Activated naive CD8-positive, alpha-beta T cell treated with anti-CD3 and anti-CD28 coated beads, Interleukin-2, amount 50 U/mL, for 16 hours (primary cell): ENCODE results near the gene FSTL4.

ENCODE experiments used
- DNase-seq: peaks from one replicate; pipeline ENCODE4 v3.0.0-alpha.2; 2020; ENCODE audit warnings: low read depth, low spot score

Gene FSTL4

GRCh38 chr5:133242221-133242835 lies 370.0 kb downstream of the FSTL4 start:
- no peak for DNase-seq

GRCh38 chr5:133241179-133242092 lies 370.9 kb downstream of the FSTL4 start:
- DNase-seq = no peak

GRCh38 chr5:133240425-133241091 lies 371.8 kb downstream of the FSTL4 start:
- no peak for DNase-seq

GRCh38 chr5:133238426-133239205 lies 373.7 kb downstream of the FSTL4 start:
- DNase-seq = no peak

- no peak for DNase-seq
Observed at GRCh38 chr5:133236976-133237375, 375.4 kb downstream of the FSTL4 start.

GRCh38 chr5:133236541-133236951 lies 375.8 kb downstream of the FSTL4 start:
- no peak for DNase-seq

DNA sequence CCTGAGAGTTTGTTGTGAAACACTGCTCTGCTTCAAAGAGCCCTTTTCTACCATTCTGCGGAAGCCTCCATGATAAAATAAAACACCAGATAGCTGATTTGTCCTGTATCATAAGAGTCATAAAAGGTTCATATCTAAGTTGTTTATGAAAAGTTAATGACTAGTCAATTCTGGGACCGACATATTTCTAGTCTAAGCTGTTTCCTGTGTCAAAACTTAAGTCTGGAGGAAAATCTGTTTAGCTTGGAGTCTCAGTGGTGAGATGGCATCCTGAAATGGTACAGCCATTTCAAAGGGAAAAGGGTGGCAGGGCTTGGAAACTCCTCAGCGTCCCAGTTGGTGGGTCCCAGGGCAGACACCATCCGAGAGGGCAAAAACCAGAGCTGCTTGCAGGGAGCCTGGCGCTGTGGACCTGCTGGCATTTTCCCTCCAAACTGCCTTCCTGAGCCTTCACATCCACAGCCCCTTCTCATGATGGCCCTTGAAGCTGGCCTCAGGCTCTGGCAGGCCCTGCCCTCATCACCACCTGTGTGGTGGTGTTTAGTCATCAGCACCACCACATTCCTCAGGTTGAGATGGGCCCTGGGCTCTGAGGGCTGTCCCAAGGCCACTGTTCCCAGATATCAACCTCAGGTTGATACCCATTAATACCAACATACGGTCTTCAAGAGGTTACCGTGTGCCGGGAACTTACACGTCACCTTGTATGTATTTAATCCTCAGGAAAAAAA lies 376.5 kb downstream of the FSTL4 start:
- DNase-seq = no peak

DNA sequence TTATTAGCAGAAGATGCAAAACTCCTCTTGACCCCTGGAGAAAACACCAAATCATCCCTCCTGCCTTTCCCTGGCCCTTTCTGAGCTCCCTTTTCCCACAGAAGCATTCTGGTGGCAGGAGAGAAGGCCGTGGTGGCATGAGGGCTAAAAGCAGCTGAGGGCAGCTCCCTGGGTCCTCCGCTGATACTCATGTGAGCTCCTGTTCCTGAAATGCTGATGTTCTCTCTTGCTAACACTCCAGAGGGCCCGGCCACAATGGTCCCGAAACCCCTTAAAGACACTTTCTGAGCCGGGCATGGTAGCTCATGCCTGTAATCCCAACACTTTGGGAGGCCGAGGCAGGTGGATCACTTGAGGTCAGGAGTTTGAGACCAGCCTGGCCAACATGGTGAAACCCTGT lies 377.4 kb downstream of the FSTL4 start:
- DNase-seq = no peak

DNA sequence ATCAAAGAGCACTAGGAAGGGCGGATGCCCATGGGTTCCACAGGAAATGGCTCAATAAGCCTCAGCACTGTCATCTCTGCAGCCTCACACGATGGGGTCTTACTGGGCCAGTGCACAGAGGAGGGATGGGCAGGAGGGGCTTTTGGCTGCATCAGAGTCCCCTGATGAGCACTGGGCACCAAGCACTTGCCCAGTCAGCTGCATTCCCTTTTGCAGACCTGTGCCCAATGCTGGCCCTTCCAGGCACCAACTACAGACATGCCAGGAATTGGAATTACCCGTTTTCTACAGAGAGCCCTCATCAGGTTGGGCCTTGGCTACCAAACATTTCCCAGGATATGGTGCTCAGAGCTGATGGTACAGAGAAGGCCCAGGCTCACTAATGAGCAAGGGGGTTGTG lies 378.1 kb downstream of the FSTL4 start:
- DNase-seq = no peak

GRCh38 chr5:133233616-133234015 lies 378.7 kb downstream of the FSTL4 start:
- no peak for DNase-seq

DNA sequence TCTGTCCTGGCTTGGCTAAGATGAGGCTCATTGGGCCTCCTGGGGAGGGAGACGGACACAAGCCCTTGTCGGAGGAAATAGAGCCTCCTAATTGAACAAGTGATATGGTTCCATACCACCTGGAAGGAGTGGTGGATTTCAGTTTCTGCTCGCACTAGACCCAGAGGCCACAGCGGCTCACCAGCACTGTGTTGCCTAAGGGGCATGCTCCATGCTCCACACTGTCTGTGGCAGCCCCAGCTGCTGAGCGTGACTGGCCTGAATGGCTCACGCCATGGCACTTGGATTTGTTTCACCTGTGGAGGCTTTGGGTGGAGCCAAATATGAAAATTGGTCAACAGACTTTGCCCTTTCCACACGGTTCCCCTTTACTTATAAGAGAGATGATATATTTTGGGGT lies 379.4 kb downstream of the FSTL4 start:
- DNase-seq = no peak

GRCh38 chr5:133232435-133232834 lies 379.9 kb downstream of the FSTL4 start:
- DNase-seq = no peak

DNA sequence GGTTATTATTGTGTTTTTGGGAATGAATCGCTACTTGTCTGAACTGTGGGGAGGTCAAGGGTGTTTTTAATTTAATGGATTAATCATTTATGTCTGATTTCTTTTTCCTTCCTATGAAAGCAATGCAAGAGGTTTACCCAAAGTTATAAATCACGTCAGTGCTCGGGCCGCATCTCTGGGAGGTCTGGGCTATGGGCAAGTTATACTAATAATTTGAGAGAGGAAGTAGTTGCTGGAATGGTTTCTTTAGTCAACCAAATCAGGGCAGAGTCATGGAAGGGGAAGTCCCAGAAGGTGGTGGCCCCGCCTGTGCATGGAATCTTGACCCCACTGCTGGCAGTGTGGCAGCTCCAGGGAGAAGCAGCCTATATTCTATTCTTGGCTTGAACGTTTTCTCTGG lies 380.3 kb downstream of the FSTL4 start:
- DNase-seq = no peak

DNA sequence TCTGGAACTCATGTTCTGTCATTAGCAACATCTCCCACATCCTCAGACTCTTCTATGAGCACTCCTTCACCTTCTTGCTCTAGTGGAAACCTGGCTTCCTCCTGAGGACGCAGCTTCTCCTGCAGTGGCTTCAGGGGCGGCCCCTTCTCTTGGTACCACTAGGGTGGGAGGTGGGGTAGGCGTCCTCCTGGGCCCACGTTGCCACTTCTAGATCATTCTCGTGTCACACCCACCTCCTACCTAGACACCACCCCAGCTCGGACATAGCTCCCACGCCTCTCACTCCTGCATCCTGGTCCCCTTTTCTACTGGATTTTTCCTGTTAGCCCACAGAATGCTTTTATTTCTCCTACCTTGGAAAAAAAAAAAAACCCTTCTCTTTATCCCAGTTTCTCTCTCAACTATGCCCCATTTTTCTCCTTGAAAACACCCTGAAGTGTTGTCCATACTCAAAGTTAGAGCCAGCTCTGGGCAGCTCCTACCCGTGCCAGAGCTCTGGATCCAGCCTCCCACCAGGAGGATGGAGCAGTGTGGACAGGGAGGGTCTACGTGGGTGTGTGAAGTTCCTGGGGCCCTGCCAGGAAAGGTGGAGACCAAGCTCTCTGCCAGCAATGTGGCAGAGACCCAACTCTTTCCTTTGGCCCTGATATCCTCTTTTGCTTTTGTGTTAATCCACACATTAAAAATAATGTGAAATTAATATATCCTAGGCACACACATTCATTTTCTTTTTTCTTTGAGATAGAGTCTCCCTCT lies 381.3 kb downstream of the FSTL4 start:
- no peak for DNase-seq

DNA sequence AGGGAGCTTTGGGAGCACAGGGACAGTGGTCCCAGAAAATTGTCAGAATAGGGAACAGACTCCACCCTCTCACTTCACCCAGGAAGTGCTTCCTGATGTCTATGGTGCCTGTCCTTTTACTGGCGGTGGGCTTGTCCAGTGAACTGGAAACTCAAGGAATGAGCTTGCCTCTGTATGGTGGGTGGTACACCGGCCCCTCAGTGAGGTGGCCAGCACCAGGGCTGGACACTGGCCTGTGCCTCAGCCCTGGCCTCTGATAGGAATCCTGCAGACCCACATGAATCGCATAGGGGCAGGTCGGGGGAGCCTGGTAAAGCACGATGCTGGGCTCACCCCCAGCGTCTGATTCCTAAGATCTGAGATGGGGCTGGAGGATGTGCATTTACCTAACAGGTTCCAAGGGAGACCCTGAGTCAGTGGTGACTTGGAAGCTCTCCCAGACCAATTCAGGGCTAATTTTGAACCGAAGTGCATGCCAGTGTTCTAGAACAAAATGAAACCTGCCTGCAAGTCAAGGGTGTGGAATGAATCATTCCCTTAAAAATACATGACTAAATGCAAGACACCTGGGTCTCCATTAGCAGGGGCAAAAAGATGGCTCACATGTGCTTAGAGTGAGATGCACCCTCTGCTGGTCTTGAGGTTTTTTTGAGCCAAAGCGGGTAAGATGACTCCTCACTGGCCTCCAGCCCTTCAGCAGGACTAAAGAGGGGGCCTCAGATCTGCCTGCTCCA lies 382.2 kb downstream of the FSTL4 start:
- DNase-seq = no peak

DNA sequence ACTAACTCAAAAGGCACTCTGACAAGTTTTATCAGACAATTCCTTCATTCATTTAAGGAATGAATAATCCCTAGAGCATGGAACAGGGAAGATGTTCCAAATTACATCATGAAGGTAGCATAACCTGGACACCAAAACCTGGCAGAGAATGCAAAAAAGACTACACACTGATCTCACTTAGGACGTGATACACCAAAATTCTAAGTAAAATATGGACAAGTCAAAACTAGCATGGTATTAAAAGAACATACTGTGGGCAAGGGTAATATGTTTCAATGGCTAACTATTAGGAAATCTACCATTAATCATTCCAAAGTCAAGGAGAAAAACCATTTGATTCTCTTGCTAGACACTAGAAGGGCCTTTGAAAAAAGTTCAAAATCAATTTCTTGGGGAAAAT lies 384.0 kb downstream of the FSTL4 start:
- DNase-seq = no peak

- no peak for DNase-seq
Observed at GRCh38 chr5:133227897-133228296, 384.4 kb downstream of the FSTL4 start.

GRCh38 chr5:133227082-133227481 lies 385.3 kb downstream of the FSTL4 start:
- DNase-seq = no peak

DNA sequence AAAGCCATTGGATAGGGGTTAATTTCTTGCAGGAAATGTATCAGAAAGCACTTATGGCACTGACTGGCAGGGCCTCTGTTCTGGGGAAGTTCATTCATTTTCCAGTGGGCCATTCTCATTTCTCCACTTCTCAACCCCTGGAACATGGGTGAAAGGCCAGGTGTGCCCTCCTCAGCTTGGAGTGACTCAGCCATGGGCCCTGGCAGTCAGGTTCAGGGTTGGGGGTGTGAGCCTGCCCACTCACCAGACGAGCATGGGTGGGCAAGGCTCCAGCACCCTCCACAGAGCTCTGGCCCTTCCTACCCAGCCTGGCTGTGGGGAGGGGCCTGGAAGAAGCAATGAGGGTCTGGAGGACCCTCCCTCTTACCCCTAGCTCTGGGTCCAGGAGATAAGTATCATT lies 386.2 kb downstream of the FSTL4 start:
- no peak for DNase-seq

DNA sequence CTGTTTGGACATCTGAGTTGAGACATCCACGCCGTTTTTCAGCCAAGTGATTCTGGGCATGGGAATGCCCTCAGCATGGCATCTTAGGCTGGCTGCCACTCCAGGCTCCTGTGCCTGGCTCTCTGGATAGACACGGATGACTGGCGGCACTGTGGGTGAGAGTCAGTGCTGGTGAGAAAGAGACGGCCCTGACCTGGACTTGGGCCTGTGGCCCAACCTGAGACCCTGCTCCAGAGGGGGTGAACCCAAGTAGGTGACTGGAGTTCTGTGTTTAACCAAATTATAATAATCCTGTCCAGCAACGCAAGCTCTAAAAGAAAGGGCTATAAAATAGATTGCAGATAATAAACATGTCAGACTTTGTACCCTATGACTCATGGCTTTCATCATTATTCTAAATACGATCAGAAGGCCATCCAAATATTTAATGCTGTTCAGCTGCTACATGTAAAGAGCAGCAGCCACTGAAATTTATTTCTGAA lies 386.6 kb downstream of the FSTL4 start:
- DNase-seq = no peak
